ENCODE results near the gene PRMT1.

The PRMT1 gene

DNA sequence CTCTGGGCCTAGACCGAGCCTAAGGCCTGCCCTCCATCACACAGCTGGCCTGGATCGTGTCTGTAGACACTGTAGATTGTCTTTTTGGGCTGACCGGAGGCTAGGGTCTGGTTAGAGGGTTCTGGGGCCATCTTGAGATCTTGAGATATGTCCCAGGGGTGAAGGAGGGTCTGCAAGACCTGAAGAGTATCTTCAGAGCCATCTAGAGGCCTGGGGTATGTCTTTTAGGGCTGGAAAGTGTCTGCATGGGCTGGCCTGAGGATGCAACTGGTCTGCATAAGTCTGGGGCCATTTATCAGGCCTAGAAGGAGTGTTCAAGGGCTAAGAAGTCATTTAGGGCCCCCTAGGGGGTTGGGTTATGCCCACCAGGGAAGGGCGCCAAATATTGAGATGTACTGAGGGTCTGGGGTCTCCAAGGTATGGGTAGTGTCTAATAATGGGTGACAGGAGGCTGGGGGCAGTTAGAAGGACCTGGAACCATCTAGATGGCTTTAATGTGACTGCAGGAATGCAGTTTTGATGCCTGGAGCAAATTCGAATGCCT, 34.5 kb upstream of the PRMT1 start:
- peak overlapping the region; percentile 83 for H3K27ac ChIP-seq
- TF ChIP-seq ZFX (IDR thresholded peaks at IDR 0.05; ENCODE audit: borderline replicate concordance), result no peak
- TF ChIP-seq, protein P1, sequence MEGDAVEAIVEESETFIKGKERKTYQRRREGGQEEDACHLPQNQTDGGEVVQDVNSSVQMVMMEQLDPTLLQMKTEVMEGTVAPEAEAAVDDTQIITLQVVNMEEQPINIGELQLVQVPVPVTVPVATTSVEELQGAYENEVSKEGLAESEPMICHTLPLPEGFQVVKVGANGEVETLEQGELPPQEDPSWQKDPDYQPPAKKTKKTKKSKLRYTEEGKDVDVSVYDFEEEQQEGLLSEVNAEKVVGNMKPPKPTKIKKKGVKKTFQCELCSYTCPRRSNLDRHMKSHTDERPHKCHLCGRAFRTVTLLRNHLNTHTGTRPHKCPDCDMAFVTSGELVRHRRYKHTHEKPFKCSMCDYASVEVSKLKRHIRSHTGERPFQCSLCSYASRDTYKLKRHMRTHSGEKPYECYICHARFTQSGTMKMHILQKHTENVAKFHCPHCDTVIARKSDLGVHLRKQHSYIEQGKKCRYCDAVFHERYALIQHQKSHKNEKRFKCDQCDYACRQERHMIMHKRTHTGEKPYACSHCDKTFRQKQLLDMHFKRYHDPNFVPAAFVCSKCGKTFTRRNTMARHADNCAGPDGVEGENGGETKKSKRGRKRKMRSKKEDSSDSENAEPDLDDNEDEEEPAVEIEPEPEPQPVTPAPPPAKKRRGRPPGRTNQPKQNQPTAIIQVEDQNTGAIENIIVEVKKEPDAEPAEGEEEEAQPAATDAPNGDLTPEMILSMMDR (IDR thresholded peaks at IDR 0.05), result no peak

DNA sequence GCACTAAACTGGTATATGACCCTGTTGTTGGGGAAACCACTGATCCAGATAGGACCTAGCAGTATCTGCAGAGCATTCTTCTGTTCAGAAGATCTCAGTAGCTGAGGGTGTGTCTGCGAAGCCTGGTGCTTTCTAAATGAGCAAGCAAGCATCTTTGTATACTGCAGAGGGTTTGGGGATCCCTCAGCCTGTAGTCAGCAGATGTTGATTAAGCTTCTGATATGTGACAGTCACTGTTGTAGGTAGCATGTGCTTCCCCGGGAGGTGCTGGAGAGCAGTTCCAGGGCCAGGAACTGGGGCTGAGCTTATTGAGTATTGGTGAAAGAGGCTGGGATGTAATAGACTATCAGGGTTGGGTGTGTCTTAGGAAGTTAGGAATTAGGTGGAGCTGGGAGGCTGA, 33.6 kb upstream of the PRMT1 start:
- TF ChIP-seq, protein P1 (IDR thresholded peaks at IDR 0.05), result no peak
- TF ChIP-seq ZFX (IDR thresholded peaks at IDR 0.05; ENCODE audit: borderline replicate concordance), result no peak
- peak overlapping the region; percentile 83 for H3K27ac ChIP-seq

DNA sequence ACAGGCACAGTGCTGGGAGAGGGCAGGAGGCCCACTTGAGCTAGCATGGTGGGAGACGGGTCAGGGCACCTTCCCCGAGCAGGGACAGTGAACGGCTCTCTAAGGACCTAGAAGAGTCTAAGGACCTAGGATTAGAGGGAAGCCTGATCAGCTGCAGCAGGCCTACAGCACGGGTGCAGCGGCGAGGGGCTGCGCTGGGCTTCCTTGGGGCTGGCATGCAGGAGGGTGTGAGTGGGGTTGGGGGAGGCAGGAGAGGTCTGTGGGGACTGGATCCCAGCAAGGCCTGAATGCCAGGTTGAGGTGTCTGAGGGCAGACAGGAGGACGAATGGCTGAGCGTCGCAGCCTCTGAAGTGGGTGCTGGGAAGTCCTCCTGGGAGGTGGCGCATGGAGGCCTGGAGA, 31.5 kb upstream of the PRMT1 start:
- TF ChIP-seq, protein P1 (IDR thresholded peaks at IDR 0.05), result no peak
- TF ChIP-seq ZFX (IDR thresholded peaks at IDR 0.05; ENCODE audit: borderline replicate concordance), result no peak
- no peak overlapping the region for H3K27ac ChIP-seq

DNA sequence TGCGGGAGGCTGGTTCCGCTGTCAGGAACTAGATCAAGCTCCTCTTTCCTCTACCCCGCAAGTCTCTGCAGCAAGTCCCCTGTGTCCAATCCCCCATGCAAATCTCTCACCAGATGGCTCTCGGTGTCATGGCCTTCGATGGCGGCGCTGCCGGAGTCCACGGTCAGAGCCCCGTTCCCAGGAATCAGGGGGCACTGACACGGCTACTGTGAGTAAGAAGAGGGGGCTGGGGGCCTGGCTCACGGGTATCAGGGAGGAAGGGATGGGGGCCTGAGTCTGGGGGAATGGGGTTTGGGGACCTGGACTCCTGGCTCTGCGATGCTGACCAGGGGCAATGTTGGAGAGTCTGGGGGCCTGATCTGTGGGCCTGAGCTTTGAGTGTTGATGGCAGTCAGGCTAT, 31.1 kb upstream of the PRMT1 start:
- TF ChIP-seq ZFX (IDR thresholded peaks at IDR 0.05; ENCODE audit: borderline replicate concordance), result no peak
- TF ChIP-seq, protein P1 (IDR thresholded peaks at IDR 0.05), result no peak
- no peak overlapping the region for H3K27ac ChIP-seq

DNA sequence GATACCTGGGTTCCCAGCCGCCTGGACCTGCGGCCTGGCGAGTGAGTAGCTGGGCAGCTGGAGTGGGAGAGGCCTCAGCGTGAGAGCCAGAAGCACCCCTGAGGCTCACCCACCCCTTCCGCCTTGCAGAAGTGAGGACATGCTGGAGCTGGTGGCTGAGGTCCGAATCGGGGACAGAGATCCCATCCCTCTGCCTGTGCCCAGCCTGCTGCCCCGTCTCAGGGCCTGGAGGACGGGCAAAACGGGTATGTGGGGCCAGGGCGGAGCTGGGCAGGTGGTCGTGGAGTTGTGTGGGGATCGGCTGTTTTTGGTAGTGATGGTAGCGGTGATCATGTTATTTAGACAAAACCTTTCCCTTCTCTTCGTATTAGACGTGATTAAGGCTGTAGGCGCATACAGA, 30.5 kb upstream of the PRMT1 start:
- TF ChIP-seq, protein P1 (IDR thresholded peaks at IDR 0.05), result no peak
- no peak for TF ChIP-seq ZFX (IDR thresholded peaks at IDR 0.05; ENCODE audit: borderline replicate concordance)
- H3K27ac ChIP-seq, result no peak overlapping the region

DNA sequence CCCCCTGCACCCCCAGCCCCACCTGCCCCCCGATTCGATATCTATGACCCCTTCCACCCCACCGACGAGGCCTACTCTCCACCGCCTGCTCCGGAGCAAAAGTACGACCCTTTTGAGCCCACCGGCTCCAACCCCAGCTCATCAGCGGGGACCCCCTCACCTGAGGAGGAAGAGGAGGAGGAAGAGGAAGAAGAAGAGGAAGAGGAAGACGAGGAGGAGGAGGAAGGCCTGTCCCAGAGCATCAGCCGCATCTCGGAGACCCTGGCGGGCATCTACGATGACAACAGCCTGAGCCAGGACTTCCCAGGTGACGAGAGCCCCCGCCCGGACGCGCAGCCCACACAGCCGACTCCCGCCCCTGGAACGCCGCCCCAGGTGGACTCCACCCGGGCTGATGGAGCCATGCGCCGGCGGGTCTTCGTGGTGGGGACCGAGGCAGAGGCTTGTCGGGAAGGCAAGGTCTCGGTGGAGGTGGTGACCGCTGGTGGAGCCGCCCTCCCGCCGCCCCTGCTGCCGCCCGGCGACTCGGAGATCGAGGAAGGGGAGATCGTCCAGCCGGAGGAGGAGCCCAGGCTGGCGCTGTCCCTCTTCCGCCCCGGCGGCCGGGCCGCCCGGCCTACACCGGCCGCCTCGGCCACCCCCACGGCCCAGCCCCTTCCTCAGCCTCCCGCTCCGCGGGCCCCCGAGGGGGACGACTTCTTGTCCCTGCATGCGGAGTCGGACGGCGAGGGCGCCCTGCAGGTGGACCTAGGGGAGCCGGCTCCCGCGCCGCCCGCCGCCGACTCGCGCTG, 25.8 kb upstream of the PRMT1 start:
- TF ChIP-seq, protein P1 (IDR thresholded peaks at IDR 0.05), result no peak
- TF ChIP-seq ZFX (IDR thresholded peaks at IDR 0.05; ENCODE audit: borderline replicate concordance), result no peak

DNA sequence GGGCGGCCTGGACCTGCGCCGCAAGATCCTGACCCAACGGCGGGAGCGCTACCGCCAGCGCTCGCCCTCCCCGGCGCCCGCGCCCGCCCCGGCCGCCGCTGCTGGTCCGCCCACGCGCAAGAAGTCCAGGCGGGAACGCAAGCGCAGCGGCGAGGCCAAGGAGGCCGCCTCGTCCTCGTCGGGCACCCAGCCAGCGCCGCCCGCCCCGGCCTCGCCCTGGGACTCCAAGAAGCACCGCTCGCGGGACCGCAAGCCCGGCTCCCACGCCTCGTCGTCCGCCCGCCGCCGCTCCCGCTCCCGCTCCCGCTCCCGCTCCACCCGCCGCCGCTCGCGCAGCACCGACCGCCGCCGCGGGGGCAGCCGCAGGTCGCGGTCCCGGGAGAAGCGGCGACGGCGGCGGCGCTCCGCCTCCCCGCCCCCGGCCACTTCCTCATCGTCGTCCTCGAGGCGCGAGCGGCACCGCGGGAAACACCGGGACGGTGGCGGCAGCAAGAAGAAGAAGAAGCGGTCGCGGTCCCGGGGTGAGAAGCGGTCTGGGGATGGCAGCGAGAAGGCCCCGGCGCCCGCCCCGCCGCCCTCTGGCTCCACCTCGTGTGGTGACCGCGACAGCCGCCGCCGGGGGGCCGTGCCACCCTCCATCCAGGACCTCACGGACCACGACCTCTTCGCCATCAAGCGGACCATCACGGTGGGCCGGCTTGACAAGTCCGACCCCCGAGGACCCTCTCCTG, 25.1 kb upstream of the PRMT1 start:
- TF ChIP-seq, protein P1 (IDR thresholded peaks at IDR 0.05), result no peak
- TF ChIP-seq ZFX (IDR thresholded peaks at IDR 0.05; ENCODE audit: borderline replicate concordance), result no peak
- no peak overlapping the region for H3K27ac ChIP-seq

More for the DNA sequence above, 25.8 kb upstream of the PRMT1 start:
- no peak overlapping the region for H3K27ac ChIP-seq

Data from 22Rv1 (cell line).